ENCODE results near the gene ALKBH4. TPM values are rescaled to one million over a fixed set of nuclear protein-coding genes. Genes with fewer than 3 reads are reported as not detected.
"Not testable (repeated sequence)": the region's sequence is repeated elsewhere in the genome, so short reads cannot be mapped to it uniquely, and the experiment has no call there.

Gene ALKBH4
- total RNA-seq, 1 donor from 2014 or later: 7.1 TPM

DNA sequence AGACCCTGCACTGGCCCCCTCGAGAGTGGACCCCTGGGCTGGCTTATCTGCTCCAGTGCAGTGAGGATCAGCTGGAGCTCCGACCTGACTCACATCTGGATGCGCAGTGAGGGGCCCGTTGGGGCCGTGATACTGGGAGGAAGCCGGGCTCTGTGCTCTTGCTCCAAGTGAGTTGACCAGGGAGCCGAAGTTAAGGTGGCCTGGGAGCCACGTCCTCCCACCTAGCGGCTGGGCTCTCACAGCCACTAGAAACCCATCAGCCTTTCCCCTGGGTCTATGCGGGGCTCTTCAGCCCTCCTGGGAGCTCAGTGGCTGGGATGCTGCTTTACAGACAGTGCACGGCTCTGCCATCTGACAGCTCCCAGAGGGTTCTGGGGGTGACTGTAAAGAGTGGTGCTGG is 9.1 kb downstream of the ALKBH4 start:
- no peak for DNase-seq

GRCh38 chr7:102454932-102455331 is 9.7 kb downstream of the ALKBH4 start:
- DNase-seq: not testable (repeated sequence)

GRCh38 chr7:102454468-102454867 is 10.2 kb downstream of the ALKBH4 start:
- DNase-seq: no peak

DNA sequence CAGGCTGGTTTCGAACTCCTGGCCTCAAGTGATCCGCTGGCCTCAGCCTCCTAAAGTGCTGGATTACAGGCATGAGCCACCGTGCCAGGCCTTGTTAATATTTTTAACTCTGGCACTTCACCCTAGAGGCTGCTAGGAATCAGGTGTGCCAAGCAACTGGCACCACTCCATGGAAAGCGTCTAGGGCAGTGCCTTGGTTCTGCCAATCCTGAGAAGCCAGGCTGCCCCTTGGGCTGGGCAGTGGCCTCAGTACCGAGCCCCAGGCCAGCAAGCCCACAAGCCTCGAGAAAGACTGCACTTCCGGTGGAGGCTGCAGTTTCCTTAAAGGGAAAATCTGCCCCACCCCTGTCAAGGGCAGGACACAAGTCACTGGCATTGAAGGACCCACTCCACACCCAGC is 11.3 kb downstream of the ALKBH4 start:
- DNase-seq: no peak

GRCh38 chr7:102452451-102452850 is 12.2 kb downstream of the ALKBH4 start:
- DNase-seq: no peak

DNA sequence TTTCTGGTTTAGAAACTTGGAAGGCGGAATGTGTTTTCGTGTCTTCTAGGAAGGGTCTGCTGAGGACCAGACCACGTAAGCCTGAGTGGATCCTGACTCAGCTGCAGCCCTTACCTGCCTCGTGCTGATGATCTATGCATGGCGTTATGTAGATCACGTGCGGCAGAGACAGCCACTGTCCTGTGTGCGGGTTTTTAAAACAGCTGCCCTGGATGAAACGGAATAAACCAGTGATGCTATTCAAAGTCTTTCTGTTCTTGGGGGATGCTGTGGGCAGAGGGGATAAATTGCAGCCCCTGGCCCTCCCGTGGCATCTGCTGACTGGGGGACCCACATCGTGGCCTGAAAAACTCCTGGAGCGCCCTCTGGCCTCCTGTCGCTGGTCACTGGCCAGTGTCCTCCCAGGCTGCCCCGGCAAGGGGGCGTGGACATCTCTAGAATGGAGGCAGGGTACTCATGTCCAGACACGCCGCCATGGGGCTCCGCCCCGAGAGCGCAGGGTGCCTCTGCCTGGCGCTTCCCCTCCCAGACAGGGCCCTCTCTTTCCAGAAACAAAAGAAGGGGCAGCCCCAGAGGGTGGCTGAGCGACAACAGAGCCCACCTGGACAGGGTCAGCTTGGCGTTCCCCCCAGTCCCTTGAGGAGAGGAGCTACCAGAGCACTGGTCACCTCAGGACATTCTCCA is 13.2 kb downstream of the ALKBH4 start:
- DNase-seq: no peak

- no peak for DNase-seq
Observed at GRCh38 chr7:102450242-102450641, 14.4 kb downstream of the ALKBH4 start.

- DNase-seq: no peak
Observed at GRCh38 chr7:102449136-102449535, 15.5 kb downstream of the ALKBH4 start.

GRCh38 chr7:102447311-102447710 is 17.4 kb downstream of the ALKBH4 start:
- DNase-seq: no peak

- DNase-seq: no peak
Observed at GRCh38 chr7:102446387-102447156, 18.1 kb downstream of the ALKBH4 start.

GRCh38 chr7:102445674-102446071 is 19.0 kb downstream of the ALKBH4 start:
- no peak for DNase-seq

- no peak for DNase-seq
Observed at GRCh38 chr7:102444961-102445673, 19.5 kb downstream of the ALKBH4 start.

- no peak for DNase-seq
Observed at GRCh38 chr7:102439963-102440795, 24.5 kb downstream of the ALKBH4 start.

- no peak for DNase-seq
Observed at GRCh38 chr7:102436118-102436517, 28.5 kb downstream of the ALKBH4 start.

DNA sequence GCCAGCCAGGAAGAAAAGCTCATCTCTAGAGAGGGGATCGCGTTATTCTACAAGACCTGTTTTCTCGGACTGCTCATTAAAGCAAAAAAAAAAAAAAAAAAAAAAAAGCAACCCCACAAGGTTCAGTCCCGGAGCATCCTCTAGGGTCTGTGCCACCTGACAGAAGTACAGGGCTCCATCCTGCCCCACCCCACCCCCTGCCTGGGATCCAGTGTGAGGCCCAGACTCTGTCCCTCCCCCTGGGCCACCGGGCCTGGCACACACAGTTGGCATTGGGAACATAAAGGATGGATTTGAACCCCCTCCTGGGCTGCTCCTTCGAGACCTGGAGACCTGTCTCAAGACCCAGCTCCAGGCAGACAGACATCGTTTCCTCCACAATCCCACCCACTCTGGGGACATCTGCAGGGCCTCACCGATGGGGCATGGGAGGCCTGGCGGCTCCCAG is 30.6 kb downstream of the ALKBH4 start:
- no peak for DNase-seq

- DNase-seq: peak; percentile 27
Observed at GRCh38 chr7:102433219-102434038, 31.2 kb downstream of the ALKBH4 start, which contains the start of gene ORAI2. Gene ORAI2 (plus strand): TSS chr7:102433575. CDS start chr7:102438957, 5,382 bp downstream.

DNA sequence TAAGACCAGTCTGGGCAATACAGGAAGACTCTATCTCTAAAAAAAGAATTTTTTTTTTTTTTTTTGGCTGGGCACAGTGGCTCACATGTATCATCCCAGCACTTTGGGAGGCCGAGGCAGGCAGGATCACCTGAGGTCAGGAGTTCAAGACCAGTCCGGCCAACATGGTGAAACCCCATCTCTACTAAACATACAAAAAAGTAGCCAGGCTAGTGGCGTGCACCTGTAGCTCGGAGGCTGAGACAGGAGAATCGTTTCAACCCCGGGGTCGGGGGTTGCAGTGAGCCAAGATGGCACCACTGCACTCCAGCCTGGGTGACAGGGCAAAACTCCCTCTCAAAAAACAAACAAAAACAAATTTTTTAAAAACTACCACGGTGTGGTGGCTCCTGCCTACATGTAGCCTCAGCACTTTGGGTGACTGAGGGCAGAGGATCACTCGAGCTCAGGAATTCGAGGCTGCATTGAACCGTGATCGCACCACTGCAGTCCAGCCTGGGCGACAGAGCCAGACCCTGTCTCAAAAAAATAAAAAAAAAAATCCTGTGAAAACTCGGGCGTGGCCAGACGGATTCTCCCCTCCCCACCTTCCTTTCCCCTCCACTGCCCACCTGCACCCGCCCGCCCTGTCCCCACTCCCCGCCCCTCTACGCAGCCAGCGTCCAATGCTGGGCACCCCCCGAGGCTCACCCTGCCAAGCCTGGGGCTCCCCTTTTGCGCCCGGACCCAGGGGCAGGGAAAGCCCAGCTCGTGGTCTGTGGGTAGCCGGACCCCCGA is 32.0 kb downstream of the ALKBH4 start:
- DNase-seq: peak; percentile 5

GRCh38 chr7:102431617-102432298 is 32.9 kb downstream of the ALKBH4 start:
- no peak for DNase-seq

DNA sequence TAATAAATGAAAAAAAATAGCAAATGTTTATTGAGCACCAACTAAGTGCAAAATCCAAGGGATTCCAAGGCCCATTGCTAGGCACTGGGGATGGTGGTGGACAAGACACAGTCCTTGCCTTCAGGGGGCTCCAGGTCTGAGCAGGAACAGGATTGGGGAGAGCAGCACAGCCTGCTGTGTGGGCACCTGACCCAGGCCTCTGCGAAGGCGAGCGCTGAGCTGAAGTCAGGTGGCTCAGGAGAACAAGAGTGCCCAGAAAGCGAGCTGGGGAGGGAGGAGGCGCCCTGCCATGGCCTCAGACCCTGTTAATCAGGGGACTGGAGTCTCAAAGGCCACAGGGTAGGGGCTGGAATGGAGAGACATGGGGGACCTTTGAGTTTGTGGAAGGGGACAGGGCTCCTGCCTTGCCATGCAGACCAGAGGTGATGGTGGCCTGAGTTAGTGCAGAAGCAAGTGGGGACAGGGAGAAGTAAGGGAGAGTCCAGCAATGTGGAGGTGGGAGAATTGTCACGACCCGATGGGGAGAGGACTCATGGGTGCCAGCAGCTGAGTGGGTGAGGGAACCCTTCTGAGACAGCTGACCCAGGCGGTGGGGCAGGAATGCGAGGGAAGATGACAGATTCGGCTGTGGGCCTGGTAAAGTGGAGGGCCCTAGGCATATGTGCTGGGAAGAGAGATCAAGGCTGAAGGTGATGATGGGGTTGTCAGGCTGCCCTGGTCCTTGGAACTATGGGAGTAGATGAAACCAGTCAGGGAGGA is 35.3 kb downstream of the ALKBH4 start:
- no peak for DNase-seq

Data from skin of body (tissue), 2 donors.